Measurements from ENCODE around the gene MRPL40. TPM values are rescaled to one million over a fixed set of nuclear protein-coding genes. Genes with fewer than 3 reads are reported as not detected.

The MRPL40 gene
- total and polyA plus RNA-seq, 2 of the 13 experiments (the other 11 are each of a cell fraction or from before 2014, with no cell fraction given), result 42.7 to 79.7 TPM

DNA sequence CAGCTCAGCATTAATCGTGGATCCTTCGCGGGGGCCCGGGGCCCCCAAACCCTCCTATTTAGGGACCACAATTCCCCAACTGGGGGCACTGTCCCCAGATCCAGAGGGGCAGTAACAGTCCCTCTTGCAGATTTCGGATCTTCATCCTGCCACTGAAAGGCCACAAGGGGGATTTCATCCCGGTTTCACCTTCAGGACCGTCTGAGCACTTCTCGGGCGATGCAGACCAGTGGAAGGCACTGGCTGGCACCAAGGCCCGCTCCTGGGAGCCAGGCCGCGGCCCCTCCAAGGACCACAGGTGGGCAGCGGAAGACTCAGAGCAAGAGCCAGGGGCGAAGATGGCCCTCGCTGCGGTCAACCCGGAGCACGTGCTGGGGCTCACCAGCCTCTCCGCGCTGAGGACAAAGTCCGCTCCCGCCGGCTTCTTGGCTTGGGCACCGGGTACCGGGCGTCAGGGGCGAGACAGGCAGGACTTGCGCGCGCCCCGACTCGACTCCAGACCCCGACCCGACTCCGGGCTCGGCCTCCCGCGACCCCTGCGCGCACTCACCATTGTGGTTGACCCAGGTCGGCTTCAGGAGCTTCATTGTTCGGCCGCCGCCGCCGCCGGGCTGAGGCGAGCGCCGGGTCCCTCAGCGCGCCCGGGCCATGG is 1.3 kb upstream of the MRPL40 start (continued):
- TF ChIP-seq ZBTB34 (CRISPR knock-in tag; IDR thresholded peaks at IDR 0.05) (no peak), CBX2 (IDR thresholded peaks at IDR 0.05; ENCODE audit: low read depth, low read length) (no peak), CBX2 (CRISPR knock-in tag; IDR thresholded peaks at IDR 0.05; ENCODE audit: low read depth) (no peak), ZNF777 (CRISPR knock-in tag; IDR thresholded peaks at IDR 0.05) (no peak; the same call in 1 of the 2 replicates), NCOA1 (CRISPR knock-in tag; IDR thresholded peaks at IDR 0.05) (no peak), TBX2 (CRISPR knock-in tag; IDR thresholded peaks at IDR 0.05; ENCODE audit: borderline replicate concordance) (peak; percentile 52), TSC22D2 (CRISPR knock-in tag; IDR thresholded peaks at IDR 0.05; ENCODE audit: borderline replicate concordance) (no peak), DBP (CRISPR knock-in tag; IDR thresholded peaks at IDR 0.05; ENCODE audit: not compliant biosample characterization) (no peak), ZBTB1 (CRISPR knock-in tag; IDR thresholded peaks at IDR 0.05; ENCODE audit: borderline replicate concordance) (no peak), TRAFD1 (CRISPR knock-in tag; IDR thresholded peaks at IDR 0.05; ENCODE audit: borderline replicate concordance) (no peak), ZC3H13 (CRISPR knock-in tag; IDR thresholded peaks at IDR 0.05) (no peak), TGIF2 (CRISPR knock-in tag; IDR thresholded peaks at IDR 0.05) (peak; percentile 32; the same call in 1 of the 2 replicates), ZNF543 (CRISPR knock-in tag; IDR thresholded peaks at IDR 0.05) (peak; percentile 12; the same call in 1 of the 2 replicates), REPIN1 (CRISPR knock-in tag; IDR thresholded peaks at IDR 0.05; ENCODE audit: borderline replicate concordance, low read depth) (peak; percentile 66; the same call in 1 of the 2 replicates), ZSCAN31 (CRISPR knock-in tag; IDR thresholded peaks at IDR 0.05; ENCODE audit: low read depth) (peak; percentile 67), ZNF761 (CRISPR knock-in tag; conservative IDR thresholded peaks at IDR 0.05) (no peak), ZNF20 (CRISPR knock-in tag; IDR thresholded peaks at IDR 0.05) (0 out of 2 replicates have a peak, but pooled peaks have one; percentile 42), JUND (CRISPR knock-in tag; IDR thresholded peaks at IDR 0.05) (no peak)
- TF ChIP-seq, protein P1, sequence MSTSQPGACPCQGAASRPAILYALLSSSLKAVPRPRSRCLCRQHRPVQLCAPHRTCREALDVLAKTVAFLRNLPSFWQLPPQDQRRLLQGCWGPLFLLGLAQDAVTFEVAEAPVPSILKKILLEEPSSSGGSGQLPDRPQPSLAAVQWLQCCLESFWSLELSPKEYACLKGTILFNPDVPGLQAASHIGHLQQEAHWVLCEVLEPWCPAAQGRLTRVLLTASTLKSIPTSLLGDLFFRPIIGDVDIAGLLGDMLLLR (CRISPR knock-in tag; IDR thresholded peaks at IDR 0.05), result peak; percentile 81; the same call in 1 of the 2 replicates
- TF ChIP-seq, protein P2, sequence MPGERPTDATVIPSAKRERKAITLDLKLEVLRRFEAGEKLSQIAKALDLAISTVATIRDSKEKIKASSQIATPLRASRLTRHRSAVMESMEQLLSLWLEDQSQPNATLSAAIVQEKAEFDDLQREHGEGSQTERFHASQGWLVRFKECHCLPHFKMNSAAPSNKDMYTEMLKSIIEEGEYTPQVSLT (CRISPR knock-in tag; IDR thresholded peaks at IDR 0.05; ENCODE audit: borderline replicate concordance, low read depth), result 0 out of 2 replicates have a peak, but pooled peaks have one; percentile 75
- TF ChIP-seq, protein P3, sequence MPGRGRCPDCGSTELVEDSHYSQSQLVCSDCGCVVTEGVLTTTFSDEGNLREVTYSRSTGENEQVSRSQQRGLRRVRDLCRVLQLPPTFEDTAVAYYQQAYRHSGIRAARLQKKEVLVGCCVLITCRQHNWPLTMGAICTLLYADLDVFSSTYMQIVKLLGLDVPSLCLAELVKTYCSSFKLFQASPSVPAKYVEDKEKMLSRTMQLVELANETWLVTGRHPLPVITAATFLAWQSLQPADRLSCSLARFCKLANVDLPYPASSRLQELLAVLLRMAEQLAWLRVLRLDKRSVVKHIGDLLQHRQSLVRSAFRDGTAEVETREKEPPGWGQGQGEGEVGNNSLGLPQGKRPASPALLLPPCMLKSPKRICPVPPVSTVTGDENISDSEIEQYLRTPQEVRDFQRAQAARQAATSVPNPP (CRISPR knock-in tag; IDR thresholded peaks at IDR 0.05), result no peak
- TF ChIP-seq, protein P4, sequence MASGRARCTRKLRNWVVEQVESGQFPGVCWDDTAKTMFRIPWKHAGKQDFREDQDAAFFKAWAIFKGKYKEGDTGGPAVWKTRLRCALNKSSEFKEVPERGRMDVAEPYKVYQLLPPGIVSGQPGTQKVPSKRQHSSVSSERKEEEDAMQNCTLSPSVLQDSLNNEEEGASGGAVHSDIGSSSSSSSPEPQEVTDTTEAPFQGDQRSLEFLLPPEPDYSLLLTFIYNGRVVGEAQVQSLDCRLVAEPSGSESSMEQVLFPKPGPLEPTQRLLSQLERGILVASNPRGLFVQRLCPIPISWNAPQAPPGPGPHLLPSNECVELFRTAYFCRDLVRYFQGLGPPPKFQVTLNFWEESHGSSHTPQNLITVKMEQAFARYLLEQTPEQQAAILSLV (CRISPR knock-in tag; IDR thresholded peaks at IDR 0.05; ENCODE audit: borderline replicate concordance), result no peak
